ENCODE data around the gene GABBR2. TPM values are rescaled to one million over a fixed set of nuclear protein-coding genes. Genes with fewer than 3 reads are reported as not detected.
A peak's percentile ranks its signal among the peaks of the same experiment; 100 is the strongest.

Gene GABBR2
- total RNA-seq, 1 donor from 2014 or later, result not detected

DNA sequence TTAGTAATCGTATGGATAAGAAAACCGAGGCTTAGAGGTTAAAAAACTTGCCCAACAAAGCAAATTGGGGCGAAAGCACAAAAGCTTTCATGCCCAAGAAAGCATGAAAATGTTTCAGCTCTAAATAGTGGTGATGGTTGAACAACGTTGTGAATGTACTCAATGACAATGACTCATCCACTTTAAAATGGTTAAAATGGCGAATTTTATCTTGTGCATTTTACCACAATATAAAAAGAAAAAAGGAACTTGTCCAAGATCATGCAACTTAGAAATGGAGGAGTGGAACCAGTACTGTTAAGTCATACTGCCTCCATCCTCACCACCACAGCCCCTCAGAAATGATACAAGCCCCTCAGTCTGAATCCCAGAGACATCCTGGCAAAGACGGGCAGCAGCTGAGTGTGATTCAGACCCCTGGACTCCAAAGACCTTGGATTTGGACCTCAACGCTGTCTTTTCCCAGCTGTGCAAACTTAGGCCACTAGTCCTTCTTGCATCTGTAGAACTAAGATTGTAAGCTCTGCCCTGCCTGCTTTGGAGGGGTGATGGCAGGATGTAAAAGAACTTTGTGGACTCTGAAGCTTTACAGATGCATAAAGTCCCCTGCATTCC is 158.4 kb downstream of the GABBR2 start:
- Mint-ChIP-seq H3K27ac (ENCODE audit: unreplicated experiment) (no peak overlapping the region), H3K9me3 (ENCODE audit: unreplicated experiment) (no peaks in the 10 kb centered on the region), H3K36me3 (ENCODE audit: unreplicated experiment) (no peaks in the 10 kb centered on the region), H3K4me3 (ENCODE audit: unreplicated experiment) (no peak overlapping the region), H3K27me3 (ENCODE audit: unreplicated experiment) (peaks cover 17% of the 10 kb centered on the region), H3K4me1 (ENCODE audit: unreplicated experiment) (no peaks in the 10 kb centered on the region)
- DNase-seq (ENCODE audit: extremely low spot score, unreplicated experiment), result peak; percentile 40
- TF ChIP-seq, protein P1, sequence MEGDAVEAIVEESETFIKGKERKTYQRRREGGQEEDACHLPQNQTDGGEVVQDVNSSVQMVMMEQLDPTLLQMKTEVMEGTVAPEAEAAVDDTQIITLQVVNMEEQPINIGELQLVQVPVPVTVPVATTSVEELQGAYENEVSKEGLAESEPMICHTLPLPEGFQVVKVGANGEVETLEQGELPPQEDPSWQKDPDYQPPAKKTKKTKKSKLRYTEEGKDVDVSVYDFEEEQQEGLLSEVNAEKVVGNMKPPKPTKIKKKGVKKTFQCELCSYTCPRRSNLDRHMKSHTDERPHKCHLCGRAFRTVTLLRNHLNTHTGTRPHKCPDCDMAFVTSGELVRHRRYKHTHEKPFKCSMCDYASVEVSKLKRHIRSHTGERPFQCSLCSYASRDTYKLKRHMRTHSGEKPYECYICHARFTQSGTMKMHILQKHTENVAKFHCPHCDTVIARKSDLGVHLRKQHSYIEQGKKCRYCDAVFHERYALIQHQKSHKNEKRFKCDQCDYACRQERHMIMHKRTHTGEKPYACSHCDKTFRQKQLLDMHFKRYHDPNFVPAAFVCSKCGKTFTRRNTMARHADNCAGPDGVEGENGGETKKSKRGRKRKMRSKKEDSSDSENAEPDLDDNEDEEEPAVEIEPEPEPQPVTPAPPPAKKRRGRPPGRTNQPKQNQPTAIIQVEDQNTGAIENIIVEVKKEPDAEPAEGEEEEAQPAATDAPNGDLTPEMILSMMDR (IDR thresholded peaks at IDR 0.05), result no peak

DNA sequence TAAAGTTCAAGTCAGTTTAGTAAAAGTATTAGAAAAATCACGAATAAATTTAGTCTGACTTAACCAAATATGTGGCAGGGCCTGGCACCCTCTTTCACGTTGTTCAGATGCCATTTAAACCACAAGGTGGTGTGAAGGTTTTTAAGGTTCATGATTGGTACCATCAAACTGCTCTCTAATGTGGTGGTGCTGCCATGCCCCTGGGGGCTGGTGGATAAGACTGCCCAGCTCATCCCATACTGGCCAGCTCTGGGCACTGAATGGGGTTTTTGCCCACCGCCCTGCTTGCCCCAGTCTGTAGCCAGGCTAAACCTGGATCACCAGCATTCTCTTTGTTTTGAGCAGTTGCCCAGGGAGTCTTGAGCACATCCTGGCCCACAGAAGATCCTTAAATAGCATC is 159.3 kb downstream of the GABBR2 start:
- Mint-ChIP-seq H3K27ac (ENCODE audit: unreplicated experiment) (no peak overlapping the region), H3K4me3 (ENCODE audit: unreplicated experiment) (no peak overlapping the region), H3K4me1 (ENCODE audit: unreplicated experiment) (no peaks in the 10 kb centered on the region), H3K36me3 (ENCODE audit: unreplicated experiment) (no peaks in the 10 kb centered on the region), H3K9me3 (ENCODE audit: unreplicated experiment) (no peaks in the 10 kb centered on the region), H3K27me3 (ENCODE audit: unreplicated experiment) (peaks cover 15% of the 10 kb centered on the region)
- TF ChIP-seq, protein P1 (IDR thresholded peaks at IDR 0.05), result no peak
- no peak for DNase-seq (ENCODE audit: extremely low spot score, unreplicated experiment)

DNA sequence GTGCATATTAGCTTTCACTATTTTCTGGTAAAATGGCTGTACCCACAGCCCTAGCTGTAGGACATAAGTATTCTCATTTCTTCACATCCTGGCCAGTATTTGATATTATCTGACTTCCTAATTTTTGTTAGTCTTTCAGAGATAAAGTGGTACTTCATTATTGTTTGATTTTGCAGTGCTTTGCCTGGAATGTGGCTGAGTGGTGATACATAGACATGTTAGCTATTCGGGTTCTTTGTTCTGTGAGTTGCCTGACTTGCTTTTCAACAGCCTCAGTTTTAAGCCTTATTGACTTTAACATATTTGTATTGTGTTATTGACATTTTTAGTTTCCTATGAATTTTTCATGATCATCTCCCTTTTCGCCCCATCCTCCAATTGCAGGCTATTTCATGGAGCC is 161.1 kb downstream of the GABBR2 start:
- peaks cover 14% of the 10 kb centered on the region for H3K27me3 Mint-ChIP-seq (ENCODE audit: unreplicated experiment)
- H3K9me3 Mint-ChIP-seq (ENCODE audit: unreplicated experiment), result no peaks in the 10 kb centered on the region
- H3K4me3 Mint-ChIP-seq (ENCODE audit: unreplicated experiment), result no peak overlapping the region
- no peak for DNase-seq (ENCODE audit: extremely low spot score, unreplicated experiment)
- TF ChIP-seq, protein P1 (IDR thresholded peaks at IDR 0.05), result no peak
- no peaks in the 10 kb centered on the region for H3K4me1 Mint-ChIP-seq (ENCODE audit: unreplicated experiment)
- no peaks in the 10 kb centered on the region for H3K36me3 Mint-ChIP-seq (ENCODE audit: unreplicated experiment)
- no peak overlapping the region for H3K27ac Mint-ChIP-seq (ENCODE audit: unreplicated experiment)

DNA sequence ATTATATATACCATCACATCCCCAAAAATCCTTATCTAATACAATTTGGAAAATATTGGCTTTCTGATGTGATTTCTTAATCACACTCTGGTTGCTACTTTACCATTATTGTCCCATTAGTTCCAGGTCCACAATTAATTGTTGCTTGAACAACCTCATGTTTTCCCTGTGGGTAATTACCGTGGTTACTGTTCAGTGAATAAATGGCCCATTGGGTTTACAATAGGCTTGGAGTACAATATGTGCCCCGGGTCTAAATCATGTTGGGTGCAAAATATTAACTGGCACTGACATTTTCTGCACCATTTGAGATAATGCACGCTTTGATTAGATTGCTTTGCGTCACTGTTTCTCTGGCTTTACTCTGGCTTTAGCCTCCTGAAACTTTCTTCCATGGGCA is 163.7 kb downstream of the GABBR2 start:
- TF ChIP-seq, protein P1 (IDR thresholded peaks at IDR 0.05), result no peak
- peaks cover 11% of the 10 kb centered on the region for H3K27me3 Mint-ChIP-seq (ENCODE audit: unreplicated experiment)

DNA sequence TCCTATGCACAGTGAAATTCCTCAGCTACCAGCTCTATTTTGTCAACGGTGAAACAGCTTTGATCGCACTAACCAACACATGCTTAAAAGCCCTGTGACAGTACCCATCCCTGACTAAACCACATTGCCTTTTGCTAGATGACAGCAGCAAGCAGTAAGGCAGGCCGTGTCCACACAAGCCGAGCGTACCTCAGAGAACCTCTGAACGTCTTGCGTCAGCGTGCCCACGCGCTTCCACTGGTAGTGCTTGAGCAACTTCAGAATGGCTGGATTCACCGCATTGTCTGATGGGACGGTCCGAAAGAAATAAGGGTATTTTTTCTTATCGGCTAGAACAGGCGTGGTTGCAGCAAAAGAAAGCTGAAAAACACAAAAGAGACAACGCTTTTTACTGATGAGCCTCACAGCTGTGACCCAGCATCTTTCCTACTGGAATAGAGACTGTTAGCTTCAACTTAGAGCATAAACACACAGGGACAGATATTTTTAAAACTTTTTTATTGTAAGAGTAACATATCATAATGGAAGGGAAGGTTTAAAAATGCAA is 167.0 kb downstream of the GABBR2 start:
- DNase-seq (ENCODE audit: extremely low spot score, unreplicated experiment), result no peak
- no peaks in the 10 kb centered on the region for H3K36me3 Mint-ChIP-seq (ENCODE audit: unreplicated experiment)
- no peak overlapping the region for H3K4me3 Mint-ChIP-seq (ENCODE audit: unreplicated experiment)
- peaks cover 8% of the 10 kb centered on the region for H3K27me3 Mint-ChIP-seq (ENCODE audit: unreplicated experiment)
- H3K27ac Mint-ChIP-seq (ENCODE audit: unreplicated experiment), result no peak overlapping the region
- TF ChIP-seq, protein P1 (IDR thresholded peaks at IDR 0.05), result no peak
- H3K9me3 Mint-ChIP-seq (ENCODE audit: unreplicated experiment), result peaks cover 2% of the 10 kb centered on the region
- no peaks in the 10 kb centered on the region for H3K4me1 Mint-ChIP-seq (ENCODE audit: unreplicated experiment)

More for the DNA sequence above, 163.7 kb downstream of the GABBR2 start:
- Mint-ChIP-seq H3K36me3 (ENCODE audit: unreplicated experiment) (no peaks in the 10 kb centered on the region), H3K27ac (ENCODE audit: unreplicated experiment) (no peak overlapping the region), H3K4me1 (ENCODE audit: unreplicated experiment) (no peaks in the 10 kb centered on the region), H3K4me3 (ENCODE audit: unreplicated experiment) (no peak overlapping the region), H3K9me3 (ENCODE audit: unreplicated experiment) (no peaks in the 10 kb centered on the region)
- no peak for DNase-seq (ENCODE audit: extremely low spot score, unreplicated experiment)
